Measurements from ENCODE around the gene CUL4A. TPM values are rescaled to one million over a fixed set of nuclear protein-coding genes. Genes with fewer than 3 reads are reported as not detected.
A peak's percentile ranks its signal among the peaks of the same experiment; 100 is the strongest.

CUL4A gene
- total RNA-seq, 1 donor from 2014 or later, result 92.5 TPM

DNA sequence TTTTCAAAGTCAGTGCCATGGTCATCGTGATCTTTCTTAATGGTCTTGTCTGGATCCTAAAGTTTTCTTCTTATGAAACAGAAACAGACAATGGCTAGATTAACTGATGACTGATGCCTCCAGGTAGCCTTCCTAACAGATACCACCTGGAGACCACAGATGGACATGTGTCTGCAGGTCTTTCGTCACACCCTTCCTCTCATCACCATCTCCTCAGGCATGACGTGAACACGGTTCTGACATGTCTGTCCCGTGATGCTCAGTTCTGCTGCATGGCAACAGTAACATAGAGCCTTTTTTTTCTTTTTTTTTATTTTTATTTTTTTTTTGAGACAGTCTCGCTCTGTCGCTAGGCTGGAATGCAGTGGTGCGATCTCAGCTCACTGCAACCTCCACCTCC lies 74.5 kb downstream of the CUL4A start:
- intact Hi-C loops (cut with micrococcal nuclease), result no loop called here
- peaks cover 2% of the 10 kb centered on the region for H3K27me3 Mint-ChIP-seq
- DNase-seq, result no peak
- H3K4me1 Mint-ChIP-seq, result no peaks in the 10 kb centered on the region
- H3K27ac Mint-ChIP-seq, result no peak overlapping the region
- no peaks in the 10 kb centered on the region for H3K36me3 Mint-ChIP-seq (ENCODE audit: low read depth)
- peaks cover under 1% of the 10 kb centered on the region for H3K9me3 Mint-ChIP-seq
- H3K4me3 Mint-ChIP-seq, result no peak overlapping the region

DNA sequence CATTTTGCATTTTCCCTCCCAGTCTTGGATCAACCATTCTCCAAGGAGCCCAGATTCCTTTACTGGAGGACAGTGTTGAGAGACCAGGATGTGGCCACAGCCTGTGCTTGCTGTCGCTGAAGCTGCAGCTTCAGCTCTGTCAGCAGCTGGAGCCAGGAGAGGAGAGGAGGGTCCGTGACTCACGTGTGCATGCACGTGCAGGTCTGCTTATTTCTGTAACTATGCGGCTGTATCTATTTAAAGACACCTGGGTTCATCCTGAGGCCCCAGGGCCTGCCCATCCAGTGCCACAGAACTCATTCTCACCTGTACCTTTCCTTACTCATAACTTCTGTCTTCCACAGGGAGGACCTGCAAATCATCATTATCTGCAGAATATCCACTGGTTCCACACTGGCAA lies 79.5 kb downstream of the CUL4A start:
- Mint-ChIP-seq H3K27me3 (peaks cover 38% of the 10 kb centered on the region), H3K36me3 (ENCODE audit: low read depth) (no peaks in the 10 kb centered on the region), H3K4me3 (no peak overlapping the region), H3K4me1 (peaks cover 8% of the 10 kb centered on the region), H3K9me3 (no peaks in the 10 kb centered on the region), H3K27ac (no peak overlapping the region)
- no peak for DNase-seq
- intact Hi-C loops (cut with micrococcal nuclease), result no loop called here

DNA sequence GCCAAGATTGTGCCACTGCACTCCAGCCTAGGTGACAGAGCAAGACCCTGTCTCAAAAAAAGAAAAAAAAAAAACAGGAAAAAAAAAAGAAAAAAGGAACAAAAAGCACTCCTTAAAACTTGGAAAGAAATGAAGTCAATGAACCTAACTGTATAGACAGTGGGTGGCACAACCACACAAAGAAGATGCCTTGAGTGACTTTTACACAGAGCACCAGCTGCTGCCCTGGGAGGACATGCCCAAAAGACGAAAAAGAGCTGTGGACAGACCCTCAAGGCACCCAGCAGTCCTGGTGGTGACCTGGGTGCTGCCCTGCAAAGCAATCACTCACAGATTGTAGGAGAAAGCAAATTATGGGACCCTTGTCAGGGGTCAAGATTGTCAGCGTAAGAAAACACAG lies 81.7 kb downstream of the CUL4A start:
- no peak for DNase-seq
- no peak overlapping the region for H3K4me3 Mint-ChIP-seq
- H3K27ac Mint-ChIP-seq, result no peak overlapping the region
- no peaks in the 10 kb centered on the region for H3K36me3 Mint-ChIP-seq (ENCODE audit: low read depth)
- peaks cover 46% of the 10 kb centered on the region for H3K27me3 Mint-ChIP-seq
- intact Hi-C loops (cut with micrococcal nuclease), result loop anchor here (10.0 kb wide), 1 partner anchor 346 kb away; no protein-coding TSS in a partner anchor
- peaks cover 11% of the 10 kb centered on the region for H3K4me1 Mint-ChIP-seq
- H3K9me3 Mint-ChIP-seq, result no peaks in the 10 kb centered on the region

DNA sequence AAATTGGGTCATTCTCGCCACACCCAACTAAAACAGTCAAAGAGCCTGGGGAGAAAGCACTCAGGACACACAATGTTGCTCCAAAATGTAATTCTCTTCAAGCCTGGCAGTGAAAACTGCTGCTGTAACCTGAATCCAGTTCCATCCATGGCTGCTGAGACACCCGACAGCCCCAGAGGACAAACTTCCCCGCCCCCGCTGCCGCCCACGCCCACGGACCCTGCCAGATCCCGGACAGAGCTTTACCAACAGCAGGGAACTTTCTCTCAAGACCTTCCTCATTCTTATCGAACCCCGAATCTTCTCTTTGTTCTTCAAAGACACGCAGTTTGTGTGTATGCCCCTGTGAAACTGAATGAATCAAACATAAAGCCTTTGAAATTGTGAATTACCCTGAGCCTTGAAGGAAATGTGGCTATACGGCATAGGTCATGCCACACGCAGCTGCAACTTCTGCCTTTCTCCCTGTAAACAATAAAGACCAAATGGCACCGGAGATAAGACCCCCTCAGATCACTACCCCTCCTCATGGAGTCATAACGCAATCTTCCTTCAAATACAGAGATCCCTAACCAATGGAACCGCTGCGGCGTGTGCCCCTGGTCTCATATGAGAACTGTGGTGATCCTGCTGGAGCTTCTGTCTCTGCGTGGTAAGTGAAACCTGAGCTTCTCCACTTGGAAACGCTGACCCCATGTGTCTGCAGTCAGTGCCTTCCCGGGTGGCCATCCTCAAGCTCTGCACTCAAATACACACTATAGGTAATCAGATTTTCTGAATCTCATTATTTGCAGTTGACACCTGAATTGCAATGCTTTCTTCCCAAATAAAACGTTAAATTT lies 82.8 kb downstream of the CUL4A start:
- Mint-ChIP-seq H3K9me3 (peaks cover 6% of the 10 kb centered on the region), H3K4me1 (peaks cover 16% of the 10 kb centered on the region), H3K27ac (no peak overlapping the region), H3K36me3 (ENCODE audit: low read depth) (peaks cover 5% of the 10 kb centered on the region), H3K27me3 (peaks cover 48% of the 10 kb centered on the region), H3K4me3 (peak overlapping the region; percentile 30)
- peak; percentile 66 for DNase-seq
- intact Hi-C loops (cut with micrococcal nuclease), result loop anchor here (10.0 kb wide), 1 partner anchor 347 kb away; no protein-coding TSS in a partner anchor

DNA sequence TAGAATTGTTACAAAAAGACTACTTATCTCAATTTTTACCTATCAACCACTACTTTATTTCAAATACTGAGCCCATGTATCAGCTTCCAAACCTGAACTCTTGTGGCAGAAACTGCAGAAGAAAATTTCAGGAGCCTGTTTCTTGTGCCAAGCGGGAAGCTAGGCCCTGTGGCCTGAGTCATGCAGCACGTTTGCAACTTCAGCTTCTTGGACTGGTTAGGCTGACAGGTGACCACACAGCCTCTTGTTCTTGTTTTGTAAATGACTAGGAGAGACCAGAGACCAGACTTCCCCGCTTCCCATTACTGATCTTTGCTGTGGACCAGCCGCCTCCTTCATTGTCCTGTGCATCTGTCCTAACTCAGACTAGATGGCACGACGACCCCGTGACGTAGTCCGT lies 84.3 kb downstream of the CUL4A start:
- peaks cover 51% of the 10 kb centered on the region for H3K27me3 Mint-ChIP-seq
- H3K36me3 Mint-ChIP-seq (ENCODE audit: low read depth), result peaks cover 8% of the 10 kb centered on the region
- no peak overlapping the region for H3K27ac Mint-ChIP-seq
- no peak overlapping the region for H3K4me3 Mint-ChIP-seq
- H3K9me3 Mint-ChIP-seq, result peaks cover 6% of the 10 kb centered on the region
- H3K4me1 Mint-ChIP-seq, result peaks cover 28% of the 10 kb centered on the region
- intact Hi-C loops (cut with micrococcal nuclease), result loop anchor here (10.0 kb wide), 1 partner anchor 349 kb away; no protein-coding TSS in a partner anchor
- DNase-seq, result no peak

DNA sequence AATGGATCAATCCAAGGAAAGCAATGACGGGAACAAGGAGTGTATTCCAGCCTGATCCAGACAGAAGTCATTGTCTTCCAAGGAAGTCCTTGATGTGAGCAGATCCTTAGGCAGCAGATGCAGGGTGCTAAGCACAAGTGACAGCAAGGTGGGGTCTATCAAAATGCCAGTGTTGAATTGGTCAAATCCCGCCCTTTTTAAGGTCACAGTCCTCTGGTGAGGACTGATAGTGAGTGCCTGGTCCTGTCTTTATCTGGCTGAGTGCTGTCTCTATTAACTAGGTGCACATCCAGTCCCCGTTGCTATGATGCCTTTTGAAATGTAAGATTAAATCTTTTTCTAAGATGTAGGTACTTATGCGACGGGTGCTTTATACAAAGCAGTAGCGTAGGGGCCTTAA lies 86.4 kb downstream of the CUL4A start:
- intact Hi-C loops (cut with micrococcal nuclease), result loop anchor here (10.0 kb wide), 1 partner anchor 351 kb away; no protein-coding TSS in a partner anchor

DNA sequence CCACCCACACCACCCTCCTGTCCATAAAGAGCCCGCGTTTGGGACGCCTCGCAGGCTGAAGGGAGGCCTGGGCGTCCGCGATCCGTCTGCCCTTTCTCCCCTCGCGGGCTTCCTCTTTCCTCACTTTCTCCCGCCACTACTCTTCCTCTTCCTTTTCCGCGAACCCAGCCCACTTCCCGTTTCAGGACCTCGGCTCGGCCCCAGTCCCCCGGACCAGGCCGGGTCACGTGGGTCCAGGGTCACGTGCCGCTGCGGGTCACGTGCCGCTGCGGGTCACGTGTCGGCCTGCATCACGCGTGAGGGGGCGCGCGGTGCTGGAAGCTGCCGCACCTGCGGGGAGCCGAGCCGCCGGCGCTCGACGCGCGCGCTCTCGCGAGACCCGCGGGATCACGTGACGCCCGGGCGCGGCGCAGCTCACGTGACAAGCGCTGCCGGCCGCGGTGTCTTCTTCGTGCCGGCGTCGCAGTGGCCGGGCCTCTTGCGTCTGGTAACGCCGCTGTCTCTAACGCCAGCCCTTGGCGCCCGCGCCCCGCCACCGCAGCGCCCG lies 87.5 kb downstream of the CUL4A start, which contains the start of gene LAMP1:
Gene LAMP1, plus strand, starts transcription at position 417 of the 547 bp plus-strand sequence. CDS start 196 bp downstream, outside the sequence.
- Mint-ChIP-seq H3K9me3 (peaks cover 6% of the 10 kb centered on the region), H3K36me3 (ENCODE audit: low read depth) (peaks cover 8% of the 10 kb centered on the region), H3K4me1 (peaks cover 27% of the 10 kb centered on the region), H3K27me3 (peaks cover 32% of the 10 kb centered on the region), H3K4me3 (peak within 1 kb of the TSS; percentile 97), H3K27ac (peak within 1 kb of the TSS; percentile 98)
- intact Hi-C loops (cut with micrococcal nuclease), result loop anchor here (1.0 to 10.0 kb wide), 4 partner anchors 89 to 352 kb away; partner anchors contain the start of genes DCUN1D2 and PCID2
- peak; percentile 100 for DNase-seq

More for the DNA sequence above, 86.4 kb downstream of the CUL4A start:
- H3K4me3 Mint-ChIP-seq, result peak overlapping the region; percentile 93
- peaks cover 6% of the 10 kb centered on the region for H3K9me3 Mint-ChIP-seq
- peak overlapping the region; percentile 64 for H3K27ac Mint-ChIP-seq
- peaks cover 40% of the 10 kb centered on the region for H3K27me3 Mint-ChIP-seq
- H3K36me3 Mint-ChIP-seq (ENCODE audit: low read depth), result peaks cover 8% of the 10 kb centered on the region
- DNase-seq, result no peak
- H3K4me1 Mint-ChIP-seq, result peaks cover 30% of the 10 kb centered on the region

DNA sequence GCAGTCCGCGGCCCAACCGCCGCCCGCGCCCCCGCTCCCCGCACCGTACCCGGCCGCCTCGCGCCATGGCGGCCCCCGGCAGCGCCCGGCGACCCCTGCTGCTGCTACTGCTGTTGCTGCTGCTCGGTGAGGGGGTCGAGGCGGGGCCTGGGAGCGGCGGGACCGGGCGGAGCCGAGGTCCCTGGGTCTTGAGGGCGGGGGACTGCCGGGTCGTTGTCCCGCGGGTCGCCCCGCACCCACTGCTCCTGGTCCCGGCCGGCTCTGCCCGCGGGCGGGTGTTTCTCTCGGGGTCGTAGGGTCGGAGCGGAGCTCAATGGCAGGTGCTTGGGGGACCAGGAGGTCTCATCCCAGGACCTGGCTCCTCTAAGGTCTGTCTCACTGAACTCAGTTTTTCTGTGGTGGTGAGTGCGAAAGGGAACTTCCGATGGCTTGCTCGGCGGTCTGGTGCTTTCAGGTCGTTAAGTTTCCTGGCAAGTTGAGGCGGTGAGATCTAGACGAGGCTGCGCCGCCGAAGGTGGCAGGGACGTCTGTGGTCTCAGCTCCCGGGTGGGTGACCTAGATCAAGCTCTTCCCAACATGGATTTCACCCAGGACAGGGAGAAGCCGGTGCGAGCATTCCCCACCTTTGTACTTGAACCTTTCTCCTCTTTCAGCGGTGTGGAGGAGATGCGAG lies 88.1 kb downstream of the CUL4A start:
- peak; percentile 87 for DNase-seq
- Mint-ChIP-seq H3K9me3 (peaks cover 6% of the 10 kb centered on the region), H3K27ac (peak overlapping the region; percentile 97), H3K36me3 (ENCODE audit: low read depth) (peaks cover 8% of the 10 kb centered on the region), H3K4me3 (peak overlapping the region; percentile 97), H3K4me1 (peaks cover 22% of the 10 kb centered on the region), H3K27me3 (peaks cover 26% of the 10 kb centered on the region)
- intact Hi-C loops (cut with micrococcal nuclease), result loop anchor here (1.0 to 10.0 kb wide), 4 partner anchors 89 to 353 kb away; partner anchors contain the start of genes DCUN1D2 and PCID2

DNA sequence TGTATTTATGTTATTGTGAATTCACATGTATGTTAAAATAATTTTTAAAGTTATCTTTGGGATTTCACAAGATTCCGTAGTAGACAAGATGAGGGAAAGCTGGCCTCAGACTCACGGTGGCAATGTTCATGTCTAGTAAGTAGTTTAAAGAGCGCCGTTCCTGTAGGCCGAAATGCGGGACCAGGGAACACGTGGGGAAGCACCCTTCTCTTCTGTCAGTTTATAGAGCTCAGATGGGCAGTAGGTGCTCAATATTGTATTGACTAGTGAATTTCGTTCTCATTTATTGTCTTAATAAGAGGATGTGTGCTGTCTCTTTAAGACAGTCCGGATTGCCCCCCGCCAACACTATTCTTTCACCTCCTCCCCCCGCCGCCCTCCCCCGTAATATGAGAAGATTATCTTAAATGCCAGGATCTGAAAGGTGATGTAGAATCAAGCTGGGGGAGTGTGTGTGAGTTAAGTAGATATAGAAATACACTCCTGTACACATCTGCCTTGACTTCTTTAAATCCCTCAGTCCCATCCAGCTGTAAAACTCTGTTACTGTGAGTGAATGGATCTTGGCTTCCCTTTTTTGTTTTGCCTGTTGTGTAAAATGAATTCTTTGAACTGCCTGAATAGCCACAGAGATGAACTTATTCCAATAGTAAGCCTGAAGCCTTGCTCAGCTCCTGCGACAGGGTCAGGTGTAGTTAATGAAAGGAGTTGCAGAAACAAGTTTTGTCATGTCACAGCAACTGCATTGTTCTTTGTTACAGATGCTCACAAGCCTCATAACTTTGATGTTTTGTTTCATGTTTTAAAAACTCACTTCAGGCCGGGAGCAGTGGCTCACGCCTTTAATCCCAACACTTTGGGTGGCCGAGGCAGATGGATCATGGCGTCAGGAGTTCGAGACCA lies 88.9 kb downstream of the CUL4A start:
- H3K27me3 Mint-ChIP-seq, result peaks cover 19% of the 10 kb centered on the region
- H3K36me3 Mint-ChIP-seq (ENCODE audit: low read depth), result peaks cover 8% of the 10 kb centered on the region
- peaks cover 22% of the 10 kb centered on the region for H3K4me1 Mint-ChIP-seq
- peak overlapping the region; percentile 97 for H3K4me3 Mint-ChIP-seq
- peak overlapping the region; percentile 97 for H3K27ac Mint-ChIP-seq
- peaks cover 6% of the 10 kb centered on the region for H3K9me3 Mint-ChIP-seq
- intact Hi-C loops (cut with micrococcal nuclease), result loop anchor here (10.0 kb wide), 1 partner anchor 353 kb away; no protein-coding TSS in a partner anchor
- DNase-seq, result no peak

DNA sequence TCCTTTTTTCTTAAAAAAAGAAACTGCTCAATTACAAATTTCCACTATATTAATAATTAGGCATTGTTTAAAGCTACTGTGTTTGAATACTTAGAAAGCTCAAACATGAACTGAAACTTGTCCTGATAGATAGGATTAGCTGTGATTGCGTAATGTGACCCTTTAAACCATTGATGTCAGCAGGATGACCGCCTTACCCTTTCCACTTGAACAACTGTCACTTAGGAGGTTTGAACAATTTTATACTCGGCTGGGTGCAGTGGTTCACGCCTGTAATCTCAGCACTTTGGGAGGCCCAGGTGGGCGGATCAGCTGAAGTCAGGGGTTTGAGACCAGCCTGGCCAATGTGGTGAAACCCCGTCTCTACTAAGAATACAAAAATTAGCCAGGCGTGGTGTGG lies 90.5 kb downstream of the CUL4A start:
- peaks cover 10% of the 10 kb centered on the region for H3K27me3 Mint-ChIP-seq
- H3K27ac Mint-ChIP-seq, result no peak overlapping the region
- H3K4me1 Mint-ChIP-seq, result peaks cover 22% of the 10 kb centered on the region
- H3K36me3 Mint-ChIP-seq (ENCODE audit: low read depth), result peaks cover 8% of the 10 kb centered on the region
- intact Hi-C loops (cut with micrococcal nuclease), result loop anchor here (10.0 kb wide), 1 partner anchor 355 kb away; no protein-coding TSS in a partner anchor
- H3K9me3 Mint-ChIP-seq, result peaks cover 6% of the 10 kb centered on the region
- H3K4me3 Mint-ChIP-seq, result no peak overlapping the region
- no peak for DNase-seq

DNA sequence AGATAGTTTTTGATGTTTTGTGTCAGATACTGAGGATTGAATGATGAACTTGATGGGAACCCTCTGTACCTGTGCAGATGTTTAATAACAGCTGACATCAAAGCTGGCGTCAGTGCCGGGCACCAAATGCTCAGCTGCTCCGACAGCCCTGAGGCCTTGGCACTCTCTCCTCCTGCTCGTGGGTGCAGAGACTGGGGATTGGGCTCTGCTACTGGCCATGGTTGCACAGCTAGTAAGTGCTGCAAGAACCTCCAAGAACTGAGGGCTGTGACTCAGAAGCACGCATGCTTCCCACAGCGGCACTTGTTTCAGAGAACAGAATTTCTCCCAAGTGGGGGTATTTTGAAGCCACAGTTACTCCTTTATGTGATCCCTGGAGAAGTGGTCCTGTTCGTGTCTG lies 93.6 kb downstream of the CUL4A start:
- Mint-ChIP-seq H3K4me3 (no peak overlapping the region), H3K27me3 (no peaks in the 10 kb centered on the region), H3K27ac (no peak overlapping the region), H3K4me1 (peaks cover 9% of the 10 kb centered on the region), H3K9me3 (no peaks in the 10 kb centered on the region), H3K36me3 (ENCODE audit: low read depth) (peaks cover 1% of the 10 kb centered on the region)
- no peak for DNase-seq
- intact Hi-C loops (cut with micrococcal nuclease), result no loop called here

DNA sequence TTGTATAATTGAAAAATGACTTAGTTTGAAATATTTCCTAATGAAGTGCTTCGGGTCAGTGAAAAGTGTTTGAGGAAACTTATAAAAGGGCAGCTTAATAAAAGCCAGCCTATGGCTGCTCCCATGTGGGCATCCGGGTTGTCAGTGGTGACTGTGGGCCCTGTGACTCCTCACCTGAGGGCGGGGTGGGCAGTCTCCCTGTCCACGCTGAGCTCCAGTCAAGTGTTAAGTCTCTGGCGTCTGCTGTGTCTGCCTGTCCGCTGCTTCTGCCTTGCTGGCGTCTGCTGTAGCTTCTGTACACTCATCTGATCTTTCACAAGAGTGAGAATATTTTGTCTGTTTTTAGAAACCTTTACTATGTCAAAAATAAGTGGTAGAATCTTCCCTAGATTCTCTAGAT lies 94.7 kb downstream of the CUL4A start:
- H3K27ac Mint-ChIP-seq, result no peak overlapping the region
- intact Hi-C loops (cut with micrococcal nuclease), result no loop called here

DNA sequence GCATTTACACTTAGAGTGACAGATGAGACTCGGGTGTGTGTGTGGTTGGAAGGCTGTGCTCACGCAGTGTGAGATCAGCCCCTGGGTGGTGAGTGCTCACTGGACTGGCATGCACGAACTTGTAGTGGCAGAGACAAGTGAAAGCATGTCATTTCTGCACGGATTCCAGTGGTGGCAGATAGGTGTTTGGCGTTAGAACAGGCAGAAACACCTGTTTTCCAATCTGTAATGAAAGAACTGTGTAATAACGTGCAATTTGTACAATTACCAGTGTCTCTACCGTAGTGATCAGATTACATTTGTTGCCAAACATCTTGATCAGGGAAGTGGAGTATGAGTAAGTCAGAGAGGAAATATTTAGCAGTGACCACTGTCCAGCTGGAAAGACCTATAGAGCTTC lies 95.8 kb downstream of the CUL4A start:
- H3K4me1 Mint-ChIP-seq, result no peaks in the 10 kb centered on the region
- no peak overlapping the region for H3K27ac Mint-ChIP-seq
- no peak for DNase-seq
- H3K4me3 Mint-ChIP-seq, result no peak overlapping the region
- H3K36me3 Mint-ChIP-seq (ENCODE audit: low read depth), result peaks cover 6% of the 10 kb centered on the region
- intact Hi-C loops (cut with micrococcal nuclease), result no loop called here
- no peaks in the 10 kb centered on the region for H3K9me3 Mint-ChIP-seq
- H3K27me3 Mint-ChIP-seq, result no peaks in the 10 kb centered on the region

More for the DNA sequence above, 94.7 kb downstream of the CUL4A start:
- Mint-ChIP-seq H3K4me3 (no peak overlapping the region), H3K9me3 (no peaks in the 10 kb centered on the region), H3K27me3 (no peaks in the 10 kb centered on the region), H3K4me1 (peaks cover 2% of the 10 kb centered on the region), H3K36me3 (ENCODE audit: low read depth) (peaks cover 1% of the 10 kb centered on the region)
- no peak for DNase-seq
